ENCODE data around the gene PHLDA2.

DNA sequence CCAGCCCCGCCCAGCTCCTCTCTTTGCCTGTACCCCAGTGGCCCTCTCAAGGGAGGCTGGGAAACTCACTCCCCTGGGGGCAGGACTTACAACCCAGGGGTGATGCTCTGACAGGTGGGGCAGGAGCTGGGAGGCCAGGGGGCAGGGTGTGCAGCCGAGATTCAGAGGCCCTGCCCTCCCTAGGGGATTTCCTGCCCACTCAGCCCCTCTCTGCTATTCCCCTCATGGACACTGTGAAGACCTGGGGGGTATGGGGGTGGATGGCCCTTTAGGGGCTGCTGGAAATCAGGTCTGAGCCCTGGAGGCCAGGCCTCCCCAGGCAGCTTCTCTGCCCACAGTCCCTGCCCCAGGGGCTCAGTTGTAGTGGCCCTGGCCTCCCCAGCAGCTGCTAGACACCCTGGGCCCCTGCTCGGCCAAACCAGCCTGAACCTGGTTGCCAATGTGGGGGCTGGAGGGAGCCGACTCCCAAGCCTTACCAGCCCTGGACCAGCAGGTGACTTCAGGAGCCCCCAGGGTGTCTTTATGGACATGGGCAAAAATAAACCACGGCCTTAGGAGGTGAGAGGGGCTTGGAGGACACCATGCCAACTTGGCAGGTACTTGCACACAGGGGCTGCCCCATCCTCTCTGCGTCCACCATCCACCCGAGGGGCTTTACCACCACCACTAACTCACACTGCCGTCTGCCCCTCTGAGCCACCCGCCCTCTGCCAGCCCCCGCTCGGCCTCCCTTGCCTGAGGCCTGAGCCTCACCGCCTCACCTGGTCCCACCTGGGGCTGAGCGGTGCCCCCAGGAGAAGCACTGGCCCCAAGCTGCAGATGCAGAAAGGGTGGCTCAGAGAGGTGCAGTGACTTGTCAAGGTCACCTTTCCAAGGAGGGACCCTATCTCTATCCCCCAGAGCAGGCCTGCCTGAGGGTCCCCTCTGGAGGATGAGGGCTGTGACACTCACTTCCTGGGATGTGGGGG, 2.8 kb upstream of the PHLDA2 start:
- TF ChIP-seq, protein P1, sequence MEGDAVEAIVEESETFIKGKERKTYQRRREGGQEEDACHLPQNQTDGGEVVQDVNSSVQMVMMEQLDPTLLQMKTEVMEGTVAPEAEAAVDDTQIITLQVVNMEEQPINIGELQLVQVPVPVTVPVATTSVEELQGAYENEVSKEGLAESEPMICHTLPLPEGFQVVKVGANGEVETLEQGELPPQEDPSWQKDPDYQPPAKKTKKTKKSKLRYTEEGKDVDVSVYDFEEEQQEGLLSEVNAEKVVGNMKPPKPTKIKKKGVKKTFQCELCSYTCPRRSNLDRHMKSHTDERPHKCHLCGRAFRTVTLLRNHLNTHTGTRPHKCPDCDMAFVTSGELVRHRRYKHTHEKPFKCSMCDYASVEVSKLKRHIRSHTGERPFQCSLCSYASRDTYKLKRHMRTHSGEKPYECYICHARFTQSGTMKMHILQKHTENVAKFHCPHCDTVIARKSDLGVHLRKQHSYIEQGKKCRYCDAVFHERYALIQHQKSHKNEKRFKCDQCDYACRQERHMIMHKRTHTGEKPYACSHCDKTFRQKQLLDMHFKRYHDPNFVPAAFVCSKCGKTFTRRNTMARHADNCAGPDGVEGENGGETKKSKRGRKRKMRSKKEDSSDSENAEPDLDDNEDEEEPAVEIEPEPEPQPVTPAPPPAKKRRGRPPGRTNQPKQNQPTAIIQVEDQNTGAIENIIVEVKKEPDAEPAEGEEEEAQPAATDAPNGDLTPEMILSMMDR (IDR thresholded peaks at IDR 0.05) = no peak
- TF ChIP-seq, protein P2, sequence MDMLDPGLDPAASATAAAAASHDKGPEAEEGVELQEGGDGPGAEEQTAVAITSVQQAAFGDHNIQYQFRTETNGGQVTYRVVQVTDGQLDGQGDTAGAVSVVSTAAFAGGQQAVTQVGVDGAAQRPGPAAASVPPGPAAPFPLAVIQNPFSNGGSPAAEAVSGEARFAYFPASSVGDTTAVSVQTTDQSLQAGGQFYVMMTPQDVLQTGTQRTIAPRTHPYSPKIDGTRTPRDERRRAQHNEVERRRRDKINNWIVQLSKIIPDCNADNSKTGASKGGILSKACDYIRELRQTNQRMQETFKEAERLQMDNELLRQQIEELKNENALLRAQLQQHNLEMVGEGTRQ (IDR thresholded peaks at IDR 0.05) = no peak
- TF ChIP-seq POLR2A (IDR thresholded peaks at IDR 0.05; ENCODE audit: low read length) (no peak), MAZ (IDR thresholded peaks at IDR 0.05; ENCODE audit: borderline replicate concordance, low read depth, low read length) (no peak), MAFK (IDR thresholded peaks at IDR 0.05; ENCODE audit: partially characterized antibody) (no peak), RFX5 (IDR thresholded peaks at IDR 0.05) (no peak), TFCP2L1 (CRISPR knock-in tag; IDR thresholded peaks at IDR 0.05) (no peak), CBX2 (IDR thresholded peaks at IDR 0.05; ENCODE audit: borderline replicate concordance, low read depth) (no peak), ZFP36 (IDR thresholded peaks at IDR 0.05; ENCODE audit: borderline replicate concordance, partially characterized antibody) (no peak), NPAS2 (CRISPR knock-in tag; IDR thresholded peaks at IDR 0.05; ENCODE audit: borderline replicate concordance) (no peak), E2F6 (IDR thresholded peaks at IDR 0.05; ENCODE audit: borderline replicate concordance, low read depth) (no peak), CHD2 (IDR thresholded peaks at IDR 0.05; ENCODE audit: low read length, partially characterized antibody) (no peak), RAD21 (conservative IDR thresholded peaks at IDR 0.05 in 1 of 2, IDR thresholded peaks at IDR 0.05 in 1 of 2) (no peak)
- TF ChIP-seq, protein P3, sequence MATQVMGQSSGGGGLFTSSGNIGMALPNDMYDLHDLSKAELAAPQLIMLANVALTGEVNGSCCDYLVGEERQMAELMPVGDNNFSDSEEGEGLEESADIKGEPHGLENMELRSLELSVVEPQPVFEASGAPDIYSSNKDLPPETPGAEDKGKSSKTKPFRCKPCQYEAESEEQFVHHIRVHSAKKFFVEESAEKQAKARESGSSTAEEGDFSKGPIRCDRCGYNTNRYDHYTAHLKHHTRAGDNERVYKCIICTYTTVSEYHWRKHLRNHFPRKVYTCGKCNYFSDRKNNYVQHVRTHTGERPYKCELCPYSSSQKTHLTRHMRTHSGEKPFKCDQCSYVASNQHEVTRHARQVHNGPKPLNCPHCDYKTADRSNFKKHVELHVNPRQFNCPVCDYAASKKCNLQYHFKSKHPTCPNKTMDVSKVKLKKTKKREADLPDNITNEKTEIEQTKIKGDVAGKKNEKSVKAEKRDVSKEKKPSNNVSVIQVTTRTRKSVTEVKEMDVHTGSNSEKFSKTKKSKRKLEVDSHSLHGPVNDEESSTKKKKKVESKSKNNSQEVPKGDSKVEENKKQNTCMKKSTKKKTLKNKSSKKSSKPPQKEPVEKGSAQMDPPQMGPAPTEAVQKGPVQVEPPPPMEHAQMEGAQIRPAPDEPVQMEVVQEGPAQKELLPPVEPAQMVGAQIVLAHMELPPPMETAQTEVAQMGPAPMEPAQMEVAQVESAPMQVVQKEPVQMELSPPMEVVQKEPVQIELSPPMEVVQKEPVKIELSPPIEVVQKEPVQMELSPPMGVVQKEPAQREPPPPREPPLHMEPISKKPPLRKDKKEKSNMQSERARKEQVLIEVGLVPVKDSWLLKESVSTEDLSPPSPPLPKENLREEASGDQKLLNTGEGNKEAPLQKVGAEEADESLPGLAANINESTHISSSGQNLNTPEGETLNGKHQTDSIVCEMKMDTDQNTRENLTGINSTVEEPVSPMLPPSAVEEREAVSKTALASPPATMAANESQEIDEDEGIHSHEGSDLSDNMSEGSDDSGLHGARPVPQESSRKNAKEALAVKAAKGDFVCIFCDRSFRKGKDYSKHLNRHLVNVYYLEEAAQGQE (IDR thresholded peaks at IDR 0.05) = no peak

Measured in A549 (cell line).